ENCODE data around the gene PLA2G4B.

GRCh38 chr15:41856716-41857115 is 18.1 kb downstream of the PLA2G4B start:
- TF ChIP-seq GABPB1 (CRISPR knock-in tag; IDR thresholded peaks at IDR 0.05) (no peak), MAX (CRISPR knock-in tag; IDR thresholded peaks at IDR 0.05) (no peak), ESRRA (CRISPR knock-in tag; IDR thresholded peaks at IDR 0.05; ENCODE audit: borderline replicate concordance) (no peak), CTCF (IDR thresholded peaks at IDR 0.05) (no peak), MXD4 (CRISPR knock-in tag; IDR thresholded peaks at IDR 0.05; ENCODE audit: borderline replicate concordance) (no peak), NR2C2 (CRISPR knock-in tag; IDR thresholded peaks at IDR 0.05) (no peak), IRF2 (CRISPR knock-in tag; IDR thresholded peaks at IDR 0.05; ENCODE audit: borderline replicate concordance, low read depth) (no peak), ZNF219 (CRISPR knock-in tag; IDR thresholded peaks at IDR 0.05; ENCODE audit: borderline replicate concordance) (no peak), CREB1 (CRISPR knock-in tag; IDR thresholded peaks at IDR 0.05) (no peak), E2F5 (CRISPR knock-in tag; IDR thresholded peaks at IDR 0.05) (no peak), ZNF425 (CRISPR knock-in tag; conservative IDR thresholded peaks at IDR 0.05) (no peak)
